ENCODE measurements around the gene SLC22A1. TPM values are rescaled to one million over a fixed set of nuclear protein-coding genes. Genes with fewer than 3 reads are reported as not detected.
"Not testable (repeated sequence)": the region's sequence is repeated elsewhere in the genome, so short reads cannot be mapped to it uniquely, and the experiment has no call there.

The SLC22A1 gene
- total RNA-seq, 1 donor from 2014 or later, result 0.35 TPM

DNA sequence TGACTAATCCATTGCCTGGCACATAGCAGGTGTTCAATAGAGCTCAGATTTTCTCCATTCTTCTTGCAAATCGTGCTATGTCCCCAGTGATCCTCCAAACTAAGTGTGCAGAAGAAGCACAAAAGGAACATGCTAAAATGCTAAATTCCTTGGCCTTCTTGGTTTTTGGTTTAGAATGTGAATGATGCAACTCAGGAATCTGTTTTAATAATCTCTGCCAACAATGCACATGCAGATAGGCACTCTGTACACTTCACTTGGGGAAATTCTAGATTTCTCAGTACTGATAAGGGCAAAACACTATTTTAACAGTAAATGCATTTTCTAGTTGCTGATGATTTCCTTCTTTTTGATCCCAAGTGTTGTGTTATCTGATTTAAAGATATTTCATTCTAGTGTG lies 35.2 kb downstream of the SLC22A1 start:
- intact Hi-C loops (cut with DNase I), result no loop called here
- DNase-seq (no peak), ATAC-seq (ENCODE audit: poor library complexity) (no peak)

- intact Hi-C loops (cut with DNase I), result no loop called here
- no peak for ATAC-seq (ENCODE audit: poor library complexity)
- no peak for DNase-seq
These were observed 38.8 kb downstream of the SLC22A1 start for GRCh38 chr6:160160450-160160849.

- no peak for ATAC-seq (ENCODE audit: poor library complexity)
- intact Hi-C loops (cut with DNase I), result no loop called here
- DNase-seq, result no peak
These were observed 39.5 kb downstream of the SLC22A1 start for GRCh38 chr6:160160929-160161646.

DNA sequence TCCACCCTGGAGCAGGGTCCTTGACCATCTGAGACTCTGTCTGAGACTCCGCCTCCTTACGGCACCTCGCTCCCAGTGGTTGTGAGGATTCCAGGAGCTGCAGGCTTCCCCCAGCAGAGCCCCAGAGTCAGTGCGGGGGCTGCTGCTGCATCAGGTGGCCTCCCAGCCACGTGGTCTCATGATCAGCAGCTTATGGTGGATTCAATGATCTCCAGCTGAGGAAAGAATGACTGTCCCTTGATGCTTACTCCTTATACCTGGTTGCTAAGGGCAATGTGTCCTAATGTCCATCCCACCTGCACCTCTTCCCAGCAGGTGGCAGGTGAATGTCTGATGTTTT lies 40.0 kb downstream of the SLC22A1 start:
- intact Hi-C loops (cut with DNase I), result no loop called here
- no peak for ATAC-seq (ENCODE audit: poor library complexity)
- DNase-seq, result no peak

DNA sequence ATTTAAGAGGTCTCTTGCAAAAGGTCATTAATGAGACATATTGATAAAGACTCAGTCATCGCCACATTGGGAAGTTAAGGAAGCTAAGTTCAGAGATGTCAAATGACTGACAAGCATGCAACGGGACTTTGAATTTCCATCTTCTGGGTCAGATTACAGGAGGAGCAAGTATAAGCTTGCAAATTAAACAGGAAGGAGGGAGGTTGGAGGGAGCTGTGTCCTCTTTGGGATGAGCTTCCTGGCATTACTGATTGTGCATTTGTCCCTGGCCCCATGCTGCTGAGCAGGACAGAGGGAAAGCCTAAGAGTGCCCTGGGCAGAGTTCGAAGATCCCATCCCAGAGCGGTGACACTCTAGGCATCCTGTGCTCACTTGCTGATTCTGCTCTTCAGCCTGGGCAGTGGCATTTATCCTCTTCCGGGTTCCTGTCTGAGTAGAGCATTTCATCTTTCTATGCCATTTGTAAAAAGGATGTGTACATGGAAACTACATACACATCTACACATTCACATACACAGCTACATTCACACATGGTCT lies 40.5 kb downstream of the SLC22A1 start:
- DNase-seq (no peak), ATAC-seq (ENCODE audit: poor library complexity) (no peak)
- intact Hi-C loops (cut with DNase I), result no loop called here

DNA sequence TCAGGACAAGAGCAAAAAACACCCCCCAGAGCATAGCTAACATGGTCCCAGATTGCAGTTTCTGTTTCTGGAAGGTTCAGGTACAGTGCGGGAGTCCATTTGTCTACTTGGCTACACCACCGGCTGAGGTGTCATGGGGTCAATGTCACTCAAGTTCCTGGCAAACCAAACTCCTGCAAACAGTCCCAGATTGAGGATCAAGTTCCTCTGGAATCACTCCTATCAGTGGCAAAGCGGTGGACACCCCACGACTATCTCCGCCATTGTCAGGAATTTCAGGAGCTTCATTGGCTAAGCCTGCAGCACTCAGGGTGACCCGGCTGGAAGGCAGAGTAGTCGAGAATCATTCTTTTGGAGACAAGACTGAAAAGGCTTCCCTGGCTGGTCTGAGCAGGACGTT lies 41.8 kb downstream of the SLC22A1 start:
- DNase-seq (no peak), ATAC-seq (ENCODE audit: poor library complexity) (no peak)
- intact Hi-C loops (cut with DNase I), result no loop called here

- ATAC-seq (ENCODE audit: poor library complexity) (no peak), DNase-seq (no peak)
- intact Hi-C loops (cut with DNase I), result no loop called here
These were observed 42.3 kb downstream of the SLC22A1 start for GRCh38 chr6:160163912-160164311.

DNA sequence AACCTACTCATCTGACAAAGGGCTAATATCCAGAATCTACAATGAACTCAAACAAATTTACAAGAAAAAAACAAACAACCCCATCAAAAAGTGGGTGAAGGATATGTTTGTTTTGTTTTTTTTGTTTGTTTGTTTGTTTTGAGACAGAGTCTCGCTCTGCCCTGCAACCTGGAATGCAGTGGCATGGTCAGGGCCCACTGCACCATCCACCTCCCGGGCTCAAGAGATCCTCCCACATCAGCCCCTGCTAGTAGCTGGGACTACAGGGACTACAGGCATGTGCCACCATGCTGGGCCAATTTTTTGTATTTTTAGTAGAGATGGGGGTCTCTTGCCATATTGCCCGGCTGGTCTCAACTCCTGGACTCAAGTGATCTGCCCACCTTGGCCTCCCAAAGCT lies 44.3 kb downstream of the SLC22A1 start:
- ATAC-seq (ENCODE audit: poor library complexity); intact Hi-C loops (cut with DNase I); DNase-seq: not testable (repeated sequence)

- intact Hi-C loops (cut with DNase I), result no loop called here
- ATAC-seq (ENCODE audit: poor library complexity), result no peak
These were observed 46.2 kb downstream of the SLC22A1 start for GRCh38 chr6:160167604-160168399.

DNA sequence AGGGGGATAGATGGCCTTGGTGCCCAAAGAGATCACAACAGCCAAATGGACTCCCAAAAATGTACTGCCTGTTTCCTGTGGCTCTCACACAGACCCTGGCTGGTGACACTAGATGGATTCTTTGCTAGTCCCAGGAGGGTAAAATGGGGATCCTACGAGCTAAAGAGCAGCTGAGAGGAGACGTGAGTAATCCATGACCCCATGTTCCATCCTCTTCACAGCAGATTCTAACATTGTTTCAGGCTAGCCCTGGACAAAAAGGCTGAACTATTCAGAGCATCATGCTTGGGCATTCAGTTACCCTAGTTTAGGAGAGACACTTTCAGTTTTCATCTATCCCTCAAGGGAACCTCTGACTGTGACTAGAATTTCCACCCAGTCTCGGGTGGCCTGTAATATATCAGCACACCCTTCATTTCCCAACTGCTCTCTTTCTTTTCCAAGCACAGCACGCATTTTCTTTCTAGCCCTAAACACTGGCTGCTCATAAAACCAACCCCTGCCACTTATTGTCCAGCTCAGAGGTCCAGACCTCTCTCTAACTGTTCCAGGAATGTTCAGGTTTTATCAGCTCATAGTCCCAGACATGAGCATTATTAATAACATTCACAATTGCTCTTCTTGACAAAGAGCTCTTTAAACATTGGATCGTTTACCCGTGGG lies 48.5 kb downstream of the SLC22A1 start:
- intact Hi-C loops (cut with DNase I), result no loop called here
- ATAC-seq (ENCODE audit: poor library complexity) (no peak), DNase-seq (no peak)

More at GRCh38 chr6:160167604-160168399, 46.2 kb downstream of the SLC22A1 start:
- DNase-seq, result no peak

- DNase-seq, result no peak
- intact Hi-C loops (cut with DNase I), result no loop called here
- no peak for ATAC-seq (ENCODE audit: poor library complexity)
These were observed 51.1 kb downstream of the SLC22A1 start for GRCh38 chr6:160172704-160173103.

DNA sequence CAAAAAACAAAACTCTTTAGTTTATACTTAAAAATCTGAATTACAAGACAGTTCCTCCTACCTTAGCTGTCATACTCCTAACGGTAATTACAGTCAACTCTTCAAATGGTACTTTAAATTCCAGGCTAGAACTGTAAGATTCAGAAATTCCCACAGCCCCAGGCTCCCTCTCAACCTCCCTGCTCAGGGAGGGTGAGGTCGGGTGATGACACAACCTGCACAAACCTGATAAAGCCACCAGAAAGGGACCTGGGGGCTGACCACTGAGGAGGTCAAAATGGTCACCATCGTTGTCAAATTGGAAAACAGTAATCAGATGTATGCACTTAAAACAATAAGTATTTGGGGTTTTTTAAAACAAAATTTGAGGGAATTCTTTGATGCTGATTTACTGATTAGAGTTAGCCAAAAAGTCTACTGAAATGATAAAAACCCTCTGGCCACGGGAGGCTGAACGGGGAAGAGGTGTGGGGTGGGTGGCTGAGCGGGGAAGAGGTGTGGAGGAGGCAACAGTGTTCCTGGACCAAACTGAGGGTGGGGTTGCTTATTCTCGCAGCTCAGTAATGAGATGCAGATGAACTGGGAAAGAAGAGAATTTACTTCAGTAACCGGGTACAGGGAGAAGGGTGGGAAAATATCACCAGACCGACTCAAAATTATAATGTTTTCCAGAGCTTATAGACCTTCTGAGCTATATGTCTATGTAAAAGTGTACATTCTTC lies 52.4 kb downstream of the SLC22A1 start:
- no peak for ATAC-seq (ENCODE audit: poor library complexity)
- no peak for DNase-seq
- intact Hi-C loops (cut with DNase I), result no loop called here

GRCh38 chr6:160174681-160175080 lies 53.1 kb downstream of the SLC22A1 start:
- no peak for ATAC-seq (ENCODE audit: poor library complexity)

DNA sequence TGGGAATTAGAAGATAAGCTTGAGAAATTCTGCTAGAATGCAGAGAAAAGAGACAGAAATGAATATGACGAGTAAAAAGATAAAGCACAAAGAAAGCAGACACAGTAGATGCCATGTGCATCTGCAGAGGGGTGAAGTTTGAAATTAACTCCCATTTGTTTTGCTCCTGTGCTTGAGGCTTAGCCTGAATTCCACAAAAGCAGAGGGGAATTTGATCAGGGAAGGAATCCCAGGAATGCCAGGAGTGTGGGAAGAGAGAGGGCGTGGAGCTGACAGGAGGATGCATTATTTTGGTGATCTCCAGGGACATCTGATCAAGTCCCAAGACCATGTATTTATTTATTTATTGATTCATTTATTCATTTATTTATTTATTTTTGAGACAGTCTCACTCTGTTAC lies 55.6 kb downstream of the SLC22A1 start:
- no peak for ATAC-seq (ENCODE audit: poor library complexity)

More at GRCh38 chr6:160174681-160175080, 53.1 kb downstream of the SLC22A1 start:
- intact Hi-C loops (cut with DNase I), result no loop called here
- no peak for DNase-seq

DNA sequence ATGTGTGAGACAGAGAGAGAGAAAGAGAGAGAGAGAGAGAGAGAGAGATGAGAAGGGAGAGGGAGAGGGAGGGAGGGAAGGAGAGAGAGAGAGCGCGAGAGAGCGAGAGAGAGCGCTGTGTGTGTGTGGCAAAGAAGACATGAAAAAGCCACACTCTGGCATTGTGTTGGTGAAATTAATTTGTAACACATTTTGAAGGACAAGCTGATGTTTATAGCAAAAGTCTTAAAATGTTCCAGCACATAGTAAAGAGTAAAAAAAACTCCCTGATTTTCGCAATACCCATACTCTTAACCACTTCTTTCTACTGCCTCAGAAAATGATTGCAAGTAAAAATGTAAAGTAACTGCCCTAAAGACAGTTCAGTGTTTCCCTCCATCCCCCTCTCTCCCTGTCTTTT lies 56.7 kb downstream of the SLC22A1 start:
- intact Hi-C loops (cut with DNase I), result no loop called here
- no peak for ATAC-seq (ENCODE audit: poor library complexity)
- DNase-seq, result no peak

More for the DNA sequence above, 55.6 kb downstream of the SLC22A1 start:
- intact Hi-C loops (cut with DNase I), result no loop called here
- DNase-seq, result no peak

GRCh38 chr6:160180706-160181105 lies 59.1 kb downstream of the SLC22A1 start:
- ATAC-seq (ENCODE audit: poor library complexity) (no peak), DNase-seq (no peak)
- intact Hi-C loops (cut with DNase I), result no loop called here

- intact Hi-C loops (cut with DNase I), result no loop called here
- ATAC-seq (ENCODE audit: poor library complexity) (no peak), DNase-seq (no peak)
These were observed 67.2 kb downstream of the SLC22A1 start for GRCh38 chr6:160188773-160189172.

DNA sequence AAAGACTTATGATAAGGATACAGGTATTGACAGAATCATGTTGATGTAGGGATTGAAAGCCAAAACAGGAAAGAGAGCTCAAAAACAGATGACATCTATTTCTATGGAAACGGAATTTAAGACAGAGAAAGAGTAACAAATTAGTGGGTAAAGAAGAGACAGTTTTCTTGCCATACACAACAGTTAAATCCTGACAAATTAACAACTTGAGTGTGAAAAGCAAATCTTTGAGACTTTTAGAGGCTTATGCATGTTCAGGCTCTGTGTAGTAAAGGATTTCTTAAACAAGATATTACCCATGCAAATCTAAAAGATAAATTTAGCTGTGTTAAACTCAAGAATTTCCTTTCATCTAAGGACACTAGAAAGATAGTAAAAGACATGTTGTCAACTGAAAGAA lies 68.5 kb downstream of the SLC22A1 start:
- DNase-seq (no peak), ATAC-seq (ENCODE audit: poor library complexity) (no peak)
- intact Hi-C loops (cut with DNase I), result no loop called here

DNA sequence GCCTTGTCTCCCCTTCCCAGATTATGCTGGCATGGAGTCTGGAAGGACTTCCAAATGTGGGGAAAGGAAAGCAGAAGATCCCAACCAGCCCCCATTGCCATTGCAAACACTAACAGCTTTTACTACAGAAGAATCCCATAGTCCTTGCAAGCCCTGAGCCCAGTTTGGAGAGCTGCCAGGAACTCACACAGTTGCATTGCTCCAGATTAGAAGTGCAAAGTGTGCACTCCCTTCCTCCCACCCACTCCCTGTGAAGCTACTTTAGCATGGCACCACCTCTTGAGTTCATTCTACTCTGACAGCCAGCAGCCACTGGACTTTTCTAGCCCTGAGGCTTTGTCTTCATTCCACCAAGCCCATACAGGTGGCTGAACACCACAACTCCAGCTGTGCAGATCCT lies 69.4 kb downstream of the SLC22A1 start:
- intact Hi-C loops (cut with DNase I), result no loop called here
- no peak for ATAC-seq (ENCODE audit: poor library complexity)

More for the DNA sequence above, 69.4 kb downstream of the SLC22A1 start:
- DNase-seq, result no peak

Measured in Right ventricle myocardium superior (tissue), 1 donor.